ENCODE measurements around the gene LAIR1.
"Not testable (repeated sequence)": the region's sequence is repeated elsewhere in the genome, so short reads cannot be mapped to it uniquely, and the experiment has no call there.

Gene LAIR1

GRCh38 chr19:54375181-54375938 lies 10.6 kb upstream of the LAIR1 start:
- peak; percentile 53 to 68 for DNase-seq

- DNase-seq, result peak; percentile 71 to 74
These were observed 9.3 kb upstream of the LAIR1 start for GRCh38 chr19:54373781-54374631.

- DNase-seq, result not testable (repeated sequence)
These were observed 6.7 kb upstream of the LAIR1 start for GRCh38 chr19:54371453-54371852.

- peak; percentile 68 to 73 for DNase-seq
These were observed 5.7 kb upstream of the LAIR1 start for GRCh38 chr19:54370434-54370796.

- not testable (repeated sequence) for DNase-seq
These were observed 5.1 kb upstream of the LAIR1 start for GRCh38 chr19:54369688-54370433.

GRCh38 chr19:54369082-54369687 lies 4.5 kb upstream of the LAIR1 start:
- peak; percentile 52 to 60 for DNase-seq

GRCh38 chr19:54366811-54367210 lies 2.1 kb upstream of the LAIR1 start:
- DNase-seq, result no peak

GRCh38 chr19:54365798-54366197 lies 1.1 kb upstream of the LAIR1 start:
- DNase-seq, result not testable (repeated sequence)

- DNase-seq, result peak; percentile 29 to 41
These were observed 2.9 kb downstream of the LAIR1 start for GRCh38 chr19:54361680-54362422.

GRCh38 chr19:54359149-54359820 lies 5.4 kb downstream of the LAIR1 start:
- DNase-seq, result not testable (repeated sequence)

GRCh38 chr19:54357381-54357780 lies 7.3 kb downstream of the LAIR1 start:
- no peak for DNase-seq

- DNase-seq, result no peak
These were observed 8.2 kb downstream of the LAIR1 start for GRCh38 chr19:54356444-54357056.

- DNase-seq, result no peak
These were observed 9.1 kb downstream of the LAIR1 start for GRCh38 chr19:54355675-54356074.

GRCh38 chr19:54354761-54355160 lies 10.0 kb downstream of the LAIR1 start:
- DNase-seq, result no peak

- DNase-seq, result no peak
These were observed 12.2 kb downstream of the LAIR1 start for GRCh38 chr19:54352546-54352945.

- no peak for DNase-seq
These were observed 12.7 kb downstream of the LAIR1 start for GRCh38 chr19:54352041-54352440.

GRCh38 chr19:54351474-54351873 lies 13.3 kb downstream of the LAIR1 start:
- no peak for DNase-seq

GRCh38 chr19:54345938-54346386 lies 18.8 kb downstream of the LAIR1 start:
- no peak for DNase-seq

GRCh38 chr19:54343868-54344267 lies 20.9 kb downstream of the LAIR1 start:
- peak; percentile 64 to 68 for DNase-seq

- DNase-seq, result no peak
These were observed 23.4 kb downstream of the LAIR1 start for GRCh38 chr19:54341295-54341694.

All from AML-193 (cell line).